Transverse colon (tissue), 4 donors: ENCODE measurements around the gene AKAP9. TPM values are rescaled to one million over a fixed set of nuclear protein-coding genes. Genes with fewer than 3 reads are reported as not detected.

Experiments
- DNase-seq: peaks from one replicate; pipeline ENCODE4 v3.0.0-alpha.2; 2019
- H3K27ac ChIP-seq, 4 donors: fragments of 200-600 bp; sonication (generic); 2 replicates each; pipeline ENCODE4 v1.5.1; 2016 to 2018; ENCODE audit warnings: inconsistent platforms in 4 of 4
- H3K27me3 ChIP-seq: fragments of 200-600 bp; sonication (generic); 2 replicates; pipeline ENCODE4 v1.5.1; 2017; ENCODE audit warnings: inconsistent platforms
- H3K36me3 ChIP-seq, 4 donors: fragments of 200-600 bp; sonication (generic); 2 replicates each; pipeline ENCODE4 v1.5.1; 2017 to 2019; ENCODE audit warnings: inconsistent platforms in 4 of 4
- H3K4me1 ChIP-seq, 4 donors: fragments of 200-600 bp; sonication (generic); 2 replicates each; pipeline ENCODE4 v1.5.1; 2017 to 2020; ENCODE audit warnings: inconsistent platforms in 4 of 4
- H3K4me3 ChIP-seq, 4 donors: fragments of 200-600 bp; sonication (generic); 1 replicate in 1 of 4; 2 replicates in 3 of 4; pipeline versions ENCODE4 v1.5.1 to v1.6.1; 2017 to 2019; ENCODE audit warnings: inconsistent platforms in 4 of 4
- H3K9me3 ChIP-seq, 2 donors: fragments of 200-600 bp; sonication (generic); 2 replicates each; pipeline ENCODE4 v1.5.1; 2017 to 2019; ENCODE audit warnings: inconsistent platforms in 2 of 2
- CTCF ChIP-seq, 5 experiments: fragments of 200-600 bp in 3 of 5; fragments of 450-650 bp in 2 of 5; sonication (generic) in 3 of 5; IDR thresholded peaks; 1 replicate in 2 of 5; 2 replicates in 3 of 5; pipeline ENCODE4 v1.5.1; 2016 to 2017; ENCODE audit warnings: antibody characterized with exemption in 5 of 5, inconsistent platforms in 3 of 5, mild to moderate bottlenecking in 2 of 5, moderate library complexity in 1 of 5
- EP300 ChIP-seq: sonication (generic); formaldehyde crosslinking; IDR thresholded peaks from one replicate; pipeline ENCODE4 v1.6.1; 2017; ENCODE audit warnings: antibody characterized with exemption, low read depth
- POLR2A ChIP-seq: fragments of 450-650 bp; IDR thresholded peaks from one replicate; pipeline ENCODE4 v1.6.1; 2016; ENCODE audit warnings: antibody characterized with exemption, mild to moderate bottlenecking, moderate library complexity
- POLR2AphosphoS5 ChIP-seq, 3 donors: sonication (generic); formaldehyde crosslinking; IDR thresholded peaks; one replicate each; pipeline ENCODE4 v1.6.1; 2016; ENCODE audit warnings: antibody characterized with exemption in 3 of 3
- WGBS, 2 donors: methylation state at CpG; one replicate each; pipeline ENCODE4 v1.1.5; 2018; ENCODE audit warnings: low coverage in 1 of 2; 5-methylcytosine and 5-hydroxymethylcytosine counted together
- in situ Hi-C, 4 donors: fragments of 200-750 bp; cut with MboI; loops; one replicate each; pipeline versions ENCODE4 v1.15.0 to v1.15.1; 2017; ENCODE audit warnings: low sequenced_read_pairs in 3 of 4, low pct_ligation_motif_present in 1 of 4, low pct_unique_long_range_greater_than_20kb in 1 of 4
- intact Hi-C: fragments of 100-400 bp; cut with DNase I; formaldehyde crosslinking; loops from one replicate; pipeline ENCODE4 v1.15.1; 2023; ENCODE audit warnings: low total_unique reads
- total RNA-seq, 4 donors: library from RNA; depleted of rRNA; stranded (reverse); fragments of >200 nt; gene quantifications; one replicate each; pipeline ENCODE4 v1.1.0, GENCODE V29; 2016

Gene AKAP9
- total RNA-seq, 4 donors from 2014 or later: 203 to 262 (median 234) TPM

DNA sequence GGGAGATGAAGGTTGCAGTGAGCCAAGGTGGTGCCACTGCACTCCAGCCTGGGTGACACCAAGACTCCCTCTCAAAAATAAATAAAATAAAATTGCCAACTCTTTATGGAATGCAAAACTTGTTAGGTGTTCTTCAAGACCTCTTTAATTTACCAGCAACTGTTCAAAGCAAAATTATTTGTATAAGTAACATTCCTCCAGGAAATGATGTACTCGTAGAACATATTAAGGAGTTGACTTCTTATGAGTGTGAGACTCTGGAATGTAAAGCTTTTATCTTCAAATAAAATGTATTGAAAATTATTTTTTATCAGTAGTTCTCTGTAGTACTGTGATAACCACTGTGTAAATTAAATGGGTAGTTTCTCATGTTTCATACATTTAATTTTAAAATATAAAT is 99.2 kb downstream of the AKAP9 start:
- intact Hi-C loops (no loop called here), in situ Hi-C loops (no loop called here)
- no peak for DNase-seq
- H3K4me1 ChIP-seq: peaks cover 0 to 34% (median 18%) of the 10 kb centered on the region in 4 donors
- no peak overlapping the region for H3K27ac ChIP-seq
- H3K36me3 ChIP-seq: peaks cover 0 to 9% (median 2%) of the 10 kb centered on the region in 4 donors
- H3K27me3 ChIP-seq: no peaks in the 10 kb centered on the region
- 82 to 95% methylated on average over 1 of the region's 1 CpG for WGBS, 2 donors
- TF ChIP-seq POLR2AphosphoS5 (IDR thresholded peaks at IDR 0.05) (no peak), POLR2A (no peak), CTCF (IDR thresholded peaks at IDR 0.05) (no peak), EP300 (no peak)
- no peaks in the 10 kb centered on the region for H3K9me3 ChIP-seq
- H3K4me3 ChIP-seq: no peak overlapping the region

DNA sequence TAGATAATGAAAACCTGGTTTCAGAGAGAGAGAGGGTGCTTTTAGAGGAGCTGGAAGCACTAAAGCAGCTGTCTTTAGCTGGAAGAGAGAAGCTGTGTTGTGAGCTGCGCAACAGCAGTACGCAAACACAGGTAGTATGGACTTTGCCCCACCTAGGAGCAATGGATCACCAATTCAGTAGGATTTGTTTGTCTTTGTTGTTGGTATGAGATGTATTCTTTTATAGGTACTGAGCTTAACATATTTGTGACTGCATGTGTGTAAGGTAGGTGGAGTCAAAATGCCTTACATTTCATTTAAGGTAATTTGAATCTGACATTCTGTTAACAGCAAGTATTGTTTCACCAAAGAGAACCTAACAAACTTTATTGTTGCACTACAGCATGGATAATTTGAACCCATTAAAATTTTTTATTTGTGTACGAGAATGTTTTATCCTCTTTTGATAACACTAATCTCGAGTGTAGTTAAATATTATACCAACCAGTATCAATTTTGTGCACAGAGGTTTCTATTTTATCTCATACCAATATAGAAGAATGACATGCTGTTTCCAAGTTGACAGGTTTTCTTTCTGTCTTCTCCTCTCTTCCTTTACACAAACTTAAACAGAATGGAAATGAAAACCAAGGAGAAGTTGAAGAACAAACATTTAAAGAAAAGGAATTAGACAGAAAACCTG is 101.5 kb downstream of the AKAP9 start:
- 57 to 89% methylated on average over 3 to 4 of the region's 4 CpGs for WGBS, 2 donors
- no peaks in the 10 kb centered on the region for H3K9me3 ChIP-seq
- in situ Hi-C loops (no loop called here), intact Hi-C loops (no loop called here)
- peak overlapping the region; percentile 65 to 72 (median 71) for H3K27ac ChIP-seq
- peaks cover 0 to 32% (median 6%) of the 10 kb centered on the region in 4 donors for H3K36me3 ChIP-seq
- H3K27me3 ChIP-seq: no peaks in the 10 kb centered on the region
- no peak for TF ChIP-seq EP300
- peak; percentile 38 for TF ChIP-seq POLR2A
- no peak for TF ChIP-seq CTCF (IDR thresholded peaks at IDR 0.05)
- TF ChIP-seq POLR2AphosphoS5 (IDR thresholded peaks at IDR 0.05): peak; percentile 39 to 80 (median 66)
- DNase-seq: peak; percentile 72
- H3K4me1 ChIP-seq: peaks cover 0 to 34% (median 18%) of the 10 kb centered on the region in 4 donors
- peak overlapping the region in 1 of 4 donors; percentile 42 for H3K4me3 ChIP-seq

- Histone ChIP-seq H3K27ac (peak overlapping the region; percentile 53 to 70 (median 58)), H3K9me3 (no peaks in the 10 kb centered on the region), H3K27me3 (no peaks in the 10 kb centered on the region), H3K4me1 (peaks cover 0 to 34% (median 18%) of the 10 kb centered on the region in 4 donors), H3K4me3 (peak overlapping the region in 1 of 4 donors; percentile 42), H3K36me3 (peaks cover 0 to 38% (median 6%) of the 10 kb centered on the region in 4 donors)
- intact Hi-C loops: no loop called here
- DNase-seq: no peak
- 70 to 84% methylated on average over 2 of the region's 2 CpGs for whole genome bisulfite sequencing, 2 donors
- in situ Hi-C loops: no loop called here
- TF ChIP-seq POLR2AphosphoS5 (IDR thresholded peaks at IDR 0.05): no peak
- TF ChIP-seq EP300: no peak
- no peak for TF ChIP-seq CTCF (IDR thresholded peaks at IDR 0.05)
- no peak for TF ChIP-seq POLR2A
These were observed 102.4 kb downstream of the AKAP9 start for GRCh38 chr7:92043098-92043497.

DNA sequence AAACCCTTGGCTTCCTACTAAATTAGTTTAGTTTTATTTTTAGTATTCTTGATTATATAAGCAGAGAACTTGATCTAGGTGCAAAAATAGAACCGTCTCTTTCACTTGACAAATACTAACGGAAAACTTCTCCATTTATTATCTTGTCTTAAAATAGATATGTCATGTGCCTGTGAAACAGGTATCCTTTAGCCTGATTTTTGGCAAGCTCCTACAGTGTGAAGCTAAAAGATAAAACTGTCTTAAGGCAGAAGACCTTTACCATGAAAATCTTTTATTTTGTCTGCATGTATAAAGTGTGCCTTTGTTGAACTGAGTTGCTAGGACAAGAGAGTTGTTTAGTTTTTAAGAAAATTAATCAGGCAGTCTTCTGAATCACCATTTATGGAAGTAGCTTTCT is 103.0 kb downstream of the AKAP9 start:
- DNase-seq: no peak
- Histone ChIP-seq H3K27me3 (no peaks in the 10 kb centered on the region), H3K4me3 (peak overlapping the region in 1 of 4 donors; percentile 42), H3K4me1 (peaks cover 0 to 34% (median 18%) of the 10 kb centered on the region in 4 donors), H3K36me3 (peaks cover 0 to 36% (median 6%) of the 10 kb centered on the region in 4 donors), H3K9me3 (no peaks in the 10 kb centered on the region), H3K27ac (peak overlapping the region; percentile 53 to 70 (median 58))
- in situ Hi-C loops (no loop called here), intact Hi-C loops (no loop called here)
- no peak for TF ChIP-seq CTCF (IDR thresholded peaks at IDR 0.05)
- no peak for TF ChIP-seq POLR2A
- no peak for TF ChIP-seq POLR2AphosphoS5 (IDR thresholded peaks at IDR 0.05)
- no peak for TF ChIP-seq EP300
- WGBS, 2 donors: 24 to 42% methylated on average over 2 of the region's 2 CpGs
